SKM-1 (cell line): Measurements from ENCODE around the gene CARD14.
"Not testable (repeated sequence)": the region's sequence is repeated elsewhere in the genome, so short reads cannot be mapped to it uniquely, and the experiment has no call there.

Experiments used
- DNase-seq: peaks from one replicate; lab custom pipeline; 2025; ENCODE audit not compliant: unreplicated experiment; lab: John Stamatoyannopoulos, UW

Gene CARD14

GRCh38 chr17:80248001-80248893 lies 78.4 kb downstream of the CARD14 start:
- DNase-seq, result no peak

DNA sequence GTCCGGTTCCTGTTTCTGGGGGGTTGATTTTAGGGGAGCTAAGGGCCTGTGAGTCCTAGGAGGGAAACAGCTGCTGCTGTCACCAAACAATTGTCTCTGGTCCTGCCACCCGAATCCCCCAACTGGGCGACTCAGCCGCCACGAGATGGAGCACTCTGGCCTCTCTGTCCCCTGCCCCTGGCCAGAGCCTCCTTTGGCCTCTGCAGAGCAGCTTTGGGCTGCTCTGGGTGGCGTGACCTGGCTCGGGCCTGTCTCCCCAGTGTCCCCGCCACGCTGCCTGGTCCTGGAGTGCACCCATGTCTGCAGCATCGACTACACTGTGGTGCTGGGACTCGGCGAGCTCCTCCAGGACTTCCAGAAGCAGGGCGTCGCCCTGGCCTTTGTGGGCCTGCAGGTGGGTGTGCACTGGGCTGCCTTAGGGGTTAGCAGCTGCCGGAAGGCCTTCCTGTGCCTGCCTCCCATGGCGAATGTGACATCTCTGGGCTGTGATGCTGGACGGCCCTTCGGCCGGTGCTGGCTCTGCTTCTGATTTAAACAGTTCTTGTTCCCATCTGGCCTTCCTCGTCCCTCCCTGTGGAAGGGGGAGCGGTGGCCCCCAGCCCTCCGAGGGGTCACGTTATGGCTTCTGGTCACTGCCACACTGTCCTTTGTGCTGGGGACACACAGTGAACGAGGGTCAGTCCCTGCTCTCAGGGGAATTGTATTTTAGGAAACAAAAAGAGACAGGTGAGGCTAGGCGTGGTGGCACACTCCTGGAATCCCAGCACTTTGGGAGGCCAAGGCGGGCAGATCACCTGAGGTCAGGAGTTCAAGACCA lies 79.3 kb downstream of the CARD14 start:
- no peak for DNase-seq

GRCh38 chr17:80251966-80252365 lies 82.1 kb downstream of the CARD14 start:
- DNase-seq, result no peak

GRCh38 chr17:80252871-80253270 lies 83.0 kb downstream of the CARD14 start:
- no peak for DNase-seq

GRCh38 chr17:80253631-80254395 lies 84.0 kb downstream of the CARD14 start:
- DNase-seq, result no peak

DNA sequence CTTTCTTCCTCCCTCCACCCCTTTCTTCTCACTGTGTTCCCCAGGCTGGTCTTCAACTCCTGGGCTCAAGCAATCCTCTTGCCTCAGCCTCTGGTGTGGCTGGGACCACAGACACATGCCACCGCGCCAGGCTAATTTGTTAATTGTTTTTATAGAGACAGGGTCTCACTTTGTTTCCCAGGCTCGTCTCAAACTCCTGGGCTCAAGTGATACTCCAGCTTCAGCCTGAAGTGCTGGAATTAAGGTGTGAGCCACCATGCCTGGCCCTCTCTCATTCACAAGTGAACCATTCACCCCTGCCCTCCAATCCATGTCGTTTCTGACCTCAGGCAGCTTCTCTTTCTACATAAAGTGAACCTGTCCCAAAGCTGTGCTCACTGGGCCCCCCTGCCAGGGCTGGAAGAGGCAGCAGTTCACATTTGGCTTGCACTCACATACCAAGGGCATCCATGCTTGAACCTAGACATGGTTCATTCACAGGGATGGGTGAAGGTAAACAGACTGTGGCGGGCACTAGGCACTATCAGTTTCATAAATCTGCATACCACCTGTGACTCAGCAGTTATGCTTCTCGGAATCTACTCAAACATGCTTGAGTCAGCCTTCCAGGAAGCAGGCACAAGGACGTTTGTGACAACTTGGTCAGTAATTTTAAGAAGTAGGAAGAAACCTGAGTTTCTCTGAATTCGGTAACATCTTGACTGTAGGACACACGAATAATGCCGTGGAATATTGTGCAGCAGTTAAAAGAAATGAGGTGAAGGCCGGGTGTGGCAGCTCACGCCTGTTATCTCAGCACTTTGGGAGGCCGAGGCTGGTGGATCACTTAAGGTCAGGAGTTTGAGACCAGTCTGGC lies 84.8 kb downstream of the CARD14 start:
- no peak for DNase-seq

DNA sequence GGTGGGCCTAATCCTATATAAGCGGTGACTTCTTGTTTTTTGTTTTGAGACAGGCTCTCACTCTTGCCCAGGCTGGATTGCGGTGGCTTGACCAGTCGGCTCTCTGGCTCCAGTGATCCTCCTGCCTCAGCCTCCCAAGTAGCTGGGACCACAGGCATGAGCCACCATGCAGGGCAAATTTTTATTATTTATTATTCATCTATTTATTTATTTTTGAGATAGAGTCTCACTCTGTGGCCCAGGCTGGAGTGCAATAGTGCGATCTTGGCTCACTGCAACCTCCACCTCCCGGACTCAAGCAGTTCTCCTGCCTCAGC lies 86.2 kb downstream of the CARD14 start:
- no peak for DNase-seq

DNA sequence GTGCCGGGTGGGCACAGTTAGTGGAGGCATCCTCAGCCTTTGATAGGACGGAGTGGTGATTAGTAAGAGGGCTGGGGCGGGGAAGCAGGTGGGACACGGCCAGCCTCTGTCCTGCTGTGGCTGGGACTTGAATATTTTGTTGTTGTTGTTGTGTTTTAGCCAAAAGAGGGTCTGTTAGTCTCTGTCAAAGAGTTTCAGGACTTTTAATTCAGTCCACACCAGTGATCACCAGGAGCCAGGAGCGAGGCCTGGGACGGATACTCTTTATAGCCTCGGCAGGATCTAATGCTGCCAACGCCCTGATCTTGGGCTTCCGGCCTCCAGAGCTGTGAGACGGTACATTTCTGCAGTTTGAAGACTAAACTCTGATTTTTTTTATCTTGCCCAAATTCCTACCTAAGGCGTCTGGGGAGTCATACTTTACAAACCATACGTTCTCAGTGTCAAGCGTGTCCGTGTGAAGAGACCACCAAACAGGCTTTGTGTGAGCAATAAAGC lies 87.9 kb downstream of the CARD14 start:
- DNase-seq, result no peak

- not testable (repeated sequence) for DNase-seq
These were observed 88.5 kb downstream of the CARD14 start for GRCh38 chr17:80258296-80258695.
